AG04450 (cell line): Measurements from ENCODE around the gene WDR33. TPM values are rescaled to one million over a fixed set of nuclear protein-coding genes. Genes with fewer than 3 reads are reported as not detected.

ENCODE experiments used
- CTCF ChIA-PET: fragments of 300-600, 350-600 bp; formaldehyde crosslinking; extraction: SDS; loops from one replicate; lab custom pipeline; 2022; ENCODE audit warnings: antibody characterized with exemption, inconsistent platforms; lab: Charles Lee
- POLR2A ChIA-PET: fragments of 350-600 bp; formaldehyde crosslinking; extraction: SDS; loops from one replicate; lab custom pipeline; 2021; ENCODE audit warnings: antibody characterized with exemption, inconsistent platforms; lab: Yijun Ruan, JAX
- DNase-seq: peaks from one replicate; pipeline ENCODE4 v3.0.0-alpha.2; 2011; ENCODE audit warnings: low read depth, low spot score
- H3K27ac ChIP-seq: one replicate; pipeline ENCODE4 v1.5.1; 2012; ENCODE audit warnings: low read depth, low read length, control low read depth
- H3K27me3 ChIP-seq: one replicate; pipeline ENCODE4 v1.6.0; 2012; ENCODE audit warnings: low read length; ENCODE audit not compliant: control insufficient read depth, insufficient read depth
- H3K4me3 ChIP-seq: 2 replicates; pipeline ENCODE4 v1.5.1; 2011; ENCODE audit warnings: mild to moderate bottlenecking, low read depth, low read length, control low read depth
- H3K9me3 ChIP-seq: 2 replicates; pipeline ENCODE4 v1.5.1; 2012; ENCODE audit warnings: low read length; ENCODE audit not compliant: control insufficient read depth, insufficient read depth
- CTCF ChIP-seq: IDR thresholded peaks from 2 replicates; pipeline ENCODE4 v1.5.1; 2011; ENCODE audit warnings: low read depth, low read length, control low read depth, inconsistent platforms
- polyA plus RNA-seq: library from polyadenylated mRNA; depleted of rRNA; stranded (reverse); fragments of >200 nt; gene quantifications from 2 replicates; pipeline ENCODE4 v1.2.3, GENCODE V29; 2011

The WDR33 gene
- polyA plus RNA-seq, 1 experiment, result 54.1 TPM

- ChIA-PET POLR2A (no interaction called here), CTCF (no interaction called here)
- Histone ChIP-seq H3K9me3 (no peaks in the 10 kb centered on the region; the same call in 1 of the 2 replicates), H3K27ac (no peak overlapping the region), H3K4me3 (no peak overlapping the region), H3K27me3 (no peaks in the 10 kb centered on the region)
- DNase-seq, result no peak
- no peak for TF ChIP-seq CTCF
Observed at GRCh38 chr2:127658146-127658545, 152.8 kb downstream of the WDR33 start.

- POLR2A ChIA-PET, result no interaction called here
- Histone ChIP-seq H3K4me3 (no peak overlapping the region), H3K27me3 (no peaks in the 10 kb centered on the region), H3K9me3 (no peaks in the 10 kb centered on the region; the same call in 1 of the 2 replicates), H3K27ac (no peak overlapping the region)
- no peak for TF ChIP-seq CTCF
- CTCF ChIA-PET, result no interaction called here
- DNase-seq, result no peak
Observed at GRCh38 chr2:127657232-127657595, 153.8 kb downstream of the WDR33 start.

GRCh38 chr2:127656569-127657231 lies 154.3 kb downstream of the WDR33 start:
- H3K27ac ChIP-seq, result no peak overlapping the region
- no peaks in the 10 kb centered on the region for H3K27me3 ChIP-seq
- ChIA-PET CTCF (no interaction called here), POLR2A (no interaction called here)
- H3K9me3 ChIP-seq, result no peaks in the 10 kb centered on the region; the same call in 1 of the 2 replicates
- no peak overlapping the region for H3K4me3 ChIP-seq
- TF ChIP-seq CTCF, result no peak
- no peak for DNase-seq

- Histone ChIP-seq H3K27ac (no peak overlapping the region), H3K9me3 (no peaks in the 10 kb centered on the region; the same call in 1 of the 2 replicates), H3K27me3 (no peaks in the 10 kb centered on the region), H3K4me3 (no peak overlapping the region)
- no peak for TF ChIP-seq CTCF
- no peak for DNase-seq
- POLR2A ChIA-PET, result no interaction called here
- CTCF ChIA-PET, result no interaction called here
Observed at GRCh38 chr2:127655209-127656073, 155.5 kb downstream of the WDR33 start.

GRCh38 chr2:127654838-127655175 lies 156.2 kb downstream of the WDR33 start:
- CTCF ChIA-PET, result no interaction called here
- Histone ChIP-seq H3K4me3 (no peak overlapping the region), H3K27ac (no peak overlapping the region), H3K27me3 (no peaks in the 10 kb centered on the region), H3K9me3 (no peaks in the 10 kb centered on the region; the same call in 1 of the 2 replicates)
- POLR2A ChIA-PET, result no interaction called here
- no peak for DNase-seq
- TF ChIP-seq CTCF, result no peak
